ENCODE results near the gene TNFRSF14. TPM values are rescaled to one million over a fixed set of nuclear protein-coding genes. Genes with fewer than 3 reads are reported as not detected.

The TNFRSF14 gene
- total and polyA plus RNA-seq, 4 donors, result 14.8 to 38.1 (median 29.1) TPM

DNA sequence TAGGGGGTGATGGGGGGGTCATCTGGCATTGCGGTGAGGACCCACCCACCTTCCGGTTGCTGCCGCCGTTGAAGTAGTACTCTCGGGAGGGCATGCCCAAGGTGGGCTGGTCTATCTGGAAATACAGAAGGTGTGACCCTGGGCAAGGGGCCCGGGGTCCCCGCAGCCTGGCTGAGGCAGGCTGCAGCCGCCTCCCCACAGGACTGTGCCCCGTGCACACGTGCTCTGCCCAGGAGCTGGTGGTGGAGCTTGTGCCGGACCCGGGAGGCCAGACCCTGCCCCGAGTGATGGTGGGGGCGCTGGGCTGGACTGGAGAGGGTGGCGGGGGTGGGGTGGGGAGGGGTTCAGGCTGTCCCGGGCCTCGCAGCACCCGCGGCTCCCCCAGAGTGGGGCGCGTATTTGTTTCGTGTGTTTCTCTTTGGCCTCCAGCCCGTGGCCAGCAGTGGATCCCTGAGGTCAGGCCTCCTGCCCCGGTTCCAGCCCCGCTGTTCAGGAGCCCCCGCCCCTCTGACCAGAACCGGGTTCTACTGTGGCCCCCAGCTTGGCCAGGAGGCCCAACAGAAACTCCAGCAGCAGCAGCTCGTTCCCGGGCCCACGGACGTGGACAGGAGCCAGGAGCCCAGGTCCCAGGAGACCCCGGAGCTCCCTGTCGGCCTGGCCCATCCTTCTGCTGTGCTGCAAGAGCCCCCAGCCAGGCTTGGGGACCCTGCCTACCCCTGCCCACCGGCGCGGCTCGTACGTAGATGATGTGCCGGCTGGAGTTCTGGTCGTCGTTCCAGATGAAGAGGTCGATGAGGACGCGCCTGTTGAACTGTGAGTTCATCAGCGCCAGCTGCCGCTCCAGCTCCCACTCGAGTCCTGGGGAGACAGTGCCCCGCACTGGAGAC, 49.6 kb downstream of the TNFRSF14 start:
- Histone ChIP-seq H3K36me3 (ENCODE audit: control insufficient read depth in 4 of 4, insufficient read depth in 3 of 4, low read depth in 1 of 4, low read length in 3 of 4) (no peaks in the 10 kb centered on the region), H3K4me3 (ENCODE audit: low read depth in 1 of 3, low read length in 3 of 3) (no peak overlapping the region), H3K9ac (ENCODE audit: low read depth in 1 of 2, low read length in 2 of 2) (no peak overlapping the region), H3K27me3 (ENCODE audit: control insufficient read depth in 4 of 4, insufficient read depth in 4 of 4, low read length in 3 of 4) (no peaks in the 10 kb centered on the region), H3K4me1 (ENCODE audit: control insufficient read depth in 4 of 4, insufficient read depth in 4 of 4, low read length in 3 of 4) (no peaks in the 10 kb centered on the region), H3K9me3 (ENCODE audit: control insufficient read depth in 4 of 4, low read length in 3 of 4) (no peaks in the 10 kb centered on the region), H3K27ac (ENCODE audit: low read depth in 1 of 2, low read length in 2 of 2) (no peak overlapping the region)
- WGBS, result 90% methylated on average over 48 of the region's 48 CpGs
- TF ChIP-seq CTCF (IDR thresholded peaks at IDR 0.05; ENCODE audit: low read depth, low read length, missing input control) (no peak), GABPA (IDR thresholded peaks at IDR 0.05 in 1 of 2, conservative IDR thresholded peaks at IDR 0.05 in 1 of 2) (no peak), FOXA2 (IDR thresholded peaks at IDR 0.05) (no peak), TAF1 (conservative IDR thresholded peaks at IDR 0.05) (no peak), HNF4G (IDR thresholded peaks at IDR 0.05) (no peak), ZBTB33 (IDR thresholded peaks at IDR 0.05) (no peak), NR2F2 (IDR thresholded peaks at IDR 0.05) (no peak)
- TF ChIP-seq, protein P1, sequence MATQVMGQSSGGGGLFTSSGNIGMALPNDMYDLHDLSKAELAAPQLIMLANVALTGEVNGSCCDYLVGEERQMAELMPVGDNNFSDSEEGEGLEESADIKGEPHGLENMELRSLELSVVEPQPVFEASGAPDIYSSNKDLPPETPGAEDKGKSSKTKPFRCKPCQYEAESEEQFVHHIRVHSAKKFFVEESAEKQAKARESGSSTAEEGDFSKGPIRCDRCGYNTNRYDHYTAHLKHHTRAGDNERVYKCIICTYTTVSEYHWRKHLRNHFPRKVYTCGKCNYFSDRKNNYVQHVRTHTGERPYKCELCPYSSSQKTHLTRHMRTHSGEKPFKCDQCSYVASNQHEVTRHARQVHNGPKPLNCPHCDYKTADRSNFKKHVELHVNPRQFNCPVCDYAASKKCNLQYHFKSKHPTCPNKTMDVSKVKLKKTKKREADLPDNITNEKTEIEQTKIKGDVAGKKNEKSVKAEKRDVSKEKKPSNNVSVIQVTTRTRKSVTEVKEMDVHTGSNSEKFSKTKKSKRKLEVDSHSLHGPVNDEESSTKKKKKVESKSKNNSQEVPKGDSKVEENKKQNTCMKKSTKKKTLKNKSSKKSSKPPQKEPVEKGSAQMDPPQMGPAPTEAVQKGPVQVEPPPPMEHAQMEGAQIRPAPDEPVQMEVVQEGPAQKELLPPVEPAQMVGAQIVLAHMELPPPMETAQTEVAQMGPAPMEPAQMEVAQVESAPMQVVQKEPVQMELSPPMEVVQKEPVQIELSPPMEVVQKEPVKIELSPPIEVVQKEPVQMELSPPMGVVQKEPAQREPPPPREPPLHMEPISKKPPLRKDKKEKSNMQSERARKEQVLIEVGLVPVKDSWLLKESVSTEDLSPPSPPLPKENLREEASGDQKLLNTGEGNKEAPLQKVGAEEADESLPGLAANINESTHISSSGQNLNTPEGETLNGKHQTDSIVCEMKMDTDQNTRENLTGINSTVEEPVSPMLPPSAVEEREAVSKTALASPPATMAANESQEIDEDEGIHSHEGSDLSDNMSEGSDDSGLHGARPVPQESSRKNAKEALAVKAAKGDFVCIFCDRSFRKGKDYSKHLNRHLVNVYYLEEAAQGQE (IDR thresholded peaks at IDR 0.05), result no peak
- no peak for DNase-seq (ENCODE audit: low spot score)

DNA sequence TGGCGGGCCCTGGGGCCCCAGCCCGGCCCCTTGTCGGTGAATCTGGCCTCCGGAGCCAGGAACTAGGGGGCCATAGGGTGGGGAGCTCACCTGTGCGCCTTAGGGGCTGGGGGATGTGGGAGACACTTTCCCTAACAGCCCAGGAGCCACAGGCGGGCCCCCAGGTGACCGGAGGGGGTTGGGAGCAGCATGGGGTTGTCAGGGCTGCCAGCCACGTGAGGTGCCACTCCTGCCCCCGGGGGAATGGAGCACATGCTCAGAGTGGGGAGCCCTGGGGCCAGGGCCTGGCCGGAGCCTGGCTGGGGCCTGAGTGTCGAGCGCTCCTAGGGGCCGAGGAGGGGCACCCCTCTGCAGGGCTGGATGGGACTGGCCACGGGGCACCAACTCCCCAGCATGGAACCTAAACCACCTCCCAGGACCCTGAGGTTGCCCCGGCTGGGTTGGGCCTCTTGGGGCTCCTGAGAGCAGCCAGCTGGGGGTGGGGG, 50.3 kb downstream of the TNFRSF14 start:
- Histone ChIP-seq H3K4me3 (ENCODE audit: low read depth in 1 of 3, low read length in 3 of 3) (no peak overlapping the region), H3K9ac (ENCODE audit: low read depth in 1 of 2, low read length in 2 of 2) (no peak overlapping the region), H3K4me1 (ENCODE audit: control insufficient read depth in 4 of 4, insufficient read depth in 4 of 4, low read length in 3 of 4) (no peaks in the 10 kb centered on the region), H3K36me3 (ENCODE audit: control insufficient read depth in 4 of 4, insufficient read depth in 3 of 4, low read depth in 1 of 4, low read length in 3 of 4) (no peaks in the 10 kb centered on the region), H3K27ac (ENCODE audit: low read depth in 1 of 2, low read length in 2 of 2) (no peak overlapping the region), H3K9me3 (ENCODE audit: control insufficient read depth in 4 of 4, low read length in 3 of 4) (no peaks in the 10 kb centered on the region), H3K27me3 (ENCODE audit: control insufficient read depth in 4 of 4, insufficient read depth in 4 of 4, low read length in 3 of 4) (no peaks in the 10 kb centered on the region)
- TF ChIP-seq JUND (IDR thresholded peaks at IDR 0.05), result no peak
- no peak for TF ChIP-seq GABPA (IDR thresholded peaks at IDR 0.05 in 1 of 2, conservative IDR thresholded peaks at IDR 0.05 in 1 of 2)
- no peak for TF ChIP-seq RXRA (IDR thresholded peaks at IDR 0.05)
- TF ChIP-seq EGR1 (IDR thresholded peaks at IDR 0.05; ENCODE audit: low read depth in 2 of 2), result no peak
- no peak for TF ChIP-seq YY1 (IDR thresholded peaks at IDR 0.05)
- no peak for TF ChIP-seq MAX (IDR thresholded peaks at IDR 0.05)
- no peak for TF ChIP-seq SP1 (IDR thresholded peaks at IDR 0.05)
- TF ChIP-seq HNF4A (conservative IDR thresholded peaks at IDR 0.05), result no peak
- no peak for TF ChIP-seq ZBTB33 (IDR thresholded peaks at IDR 0.05)
- TF ChIP-seq, protein P1 (IDR thresholded peaks at IDR 0.05), result no peak
- WGBS, result 90% methylated on average over 15 of the region's 15 CpGs
- DNase-seq (ENCODE audit: low spot score), result no peak
